ENCODE results near the gene TSPO2. TPM values are rescaled to one million over a fixed set of nuclear protein-coding genes. Genes with fewer than 3 reads are reported as not detected.

TSPO2 gene
- total RNA-seq, 1 experiment from 2014 or later = not detected

DNA sequence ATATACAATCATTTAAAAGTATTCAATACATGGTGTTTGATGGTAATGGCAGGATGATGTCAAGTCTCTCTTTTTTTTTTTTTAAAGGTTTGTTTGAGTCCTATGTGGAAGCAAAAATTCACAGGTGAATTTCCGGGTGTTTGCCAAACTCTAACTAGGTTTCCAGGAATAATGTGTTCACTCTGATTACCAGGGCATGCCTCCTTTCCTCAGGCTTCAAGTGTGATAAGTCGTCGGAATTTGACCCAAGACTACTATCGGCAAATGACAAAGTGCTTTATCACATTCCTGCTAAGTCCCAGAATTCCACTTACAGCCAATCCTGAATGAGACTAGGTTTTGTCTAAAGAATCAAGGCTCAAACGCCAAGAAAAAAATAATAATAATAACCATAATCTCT lies 22.6 kb downstream of the TSPO2 start:
- H3K27ac ChIP-seq (ENCODE audit: low read depth, low read length) = no peak overlapping the region

DNA sequence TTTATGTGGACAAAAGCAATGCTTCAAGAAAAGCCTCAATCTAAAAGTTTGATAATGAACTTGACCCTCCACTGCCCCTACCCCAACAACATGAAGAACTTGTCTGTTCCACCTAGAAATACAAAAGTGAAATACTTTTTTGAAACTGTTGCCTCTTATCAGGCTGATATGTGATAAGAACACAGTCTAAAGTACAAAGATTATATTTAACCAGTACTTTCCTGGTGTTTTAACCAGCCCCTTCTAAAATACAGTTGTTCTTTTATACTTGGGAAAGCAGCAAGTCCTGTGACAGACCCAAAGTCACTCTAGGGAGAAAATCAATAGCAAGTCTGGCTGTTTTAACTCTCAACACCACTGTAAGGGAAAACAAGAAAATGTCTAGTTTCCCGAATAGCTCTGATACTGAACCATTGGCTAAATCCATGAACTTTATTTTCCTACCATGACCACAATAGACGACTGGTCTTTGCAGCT lies 23.3 kb downstream of the TSPO2 start:
- POLR2A ChIA-PET = no interaction called here
- Histone ChIP-seq H3K4me1 (ENCODE audit: control insufficient read depth in 1 of 2, insufficient read depth in 2 of 2, low read length in 2 of 2) (no peaks in the 10 kb centered on the region; a peak in 1 of 4 replicates), H3K4me2 (ENCODE audit: low read length) (no peak overlapping the region), H3K36me3 (ENCODE audit: control insufficient read depth in 1 of 2, insufficient read depth in 2 of 2, low read length in 2 of 2) (peaks cover 0 to 10% of the 10 kb centered on the region in 2 experiments; a peak in 2 of 4 replicates), H3K27ac (ENCODE audit: low read depth, low read length) (no peak overlapping the region), H3K79me2 (ENCODE audit: insufficient read depth, low read length) (peaks cover 2% of the 10 kb centered on the region; the same call in 1 of the 2 replicates), H3K9ac (ENCODE audit: low read length) (no peak overlapping the region), H3K9me3 (ENCODE audit: control insufficient read depth in 1 of 2, insufficient read depth in 1 of 2, low read depth in 1 of 2, low read length in 2 of 2) (no peaks in the 10 kb centered on the region), H3K27me3 (ENCODE audit: insufficient read depth, low read length) (no peaks in the 10 kb centered on the region), H3K4me3 (replicated peaks in 1 of 2; ENCODE audit: low read depth in 1 of 2, low read length in 2 of 2) (no peak overlapping the region), H3K9me2 (ENCODE audit: insufficient read depth) (no peaks in the 10 kb centered on the region), H2AFZ (ENCODE audit: low read depth, low read length, poor library complexity, severe bottlenecking) (no peak overlapping the region), H4K20me1 (ENCODE audit: insufficient read depth) (no peaks in the 10 kb centered on the region)
- DNase-seq (ENCODE audit: low read depth, low spot score) (no peak), ATAC-seq (no peak)
- RAD21 ChIA-PET (ENCODE audit: low non-redundant PET in 1 of 2, low total read pairs in 2 of 2, uncharacterized antibody in 2 of 2, unreplicated experiment in 2 of 2) = no interaction called here
- CTCF ChIA-PET = no interaction called here
- TF ChIP-seq ZFX (IDR thresholded peaks at IDR 0.05) (no peak), CEBPB (IDR thresholded peaks at IDR 0.05; ENCODE audit: low read depth) (no peak), SIN3A (IDR thresholded peaks at IDR 0.05; ENCODE audit: low read depth) (no peak)
- TF ChIP-seq, protein P1, sequence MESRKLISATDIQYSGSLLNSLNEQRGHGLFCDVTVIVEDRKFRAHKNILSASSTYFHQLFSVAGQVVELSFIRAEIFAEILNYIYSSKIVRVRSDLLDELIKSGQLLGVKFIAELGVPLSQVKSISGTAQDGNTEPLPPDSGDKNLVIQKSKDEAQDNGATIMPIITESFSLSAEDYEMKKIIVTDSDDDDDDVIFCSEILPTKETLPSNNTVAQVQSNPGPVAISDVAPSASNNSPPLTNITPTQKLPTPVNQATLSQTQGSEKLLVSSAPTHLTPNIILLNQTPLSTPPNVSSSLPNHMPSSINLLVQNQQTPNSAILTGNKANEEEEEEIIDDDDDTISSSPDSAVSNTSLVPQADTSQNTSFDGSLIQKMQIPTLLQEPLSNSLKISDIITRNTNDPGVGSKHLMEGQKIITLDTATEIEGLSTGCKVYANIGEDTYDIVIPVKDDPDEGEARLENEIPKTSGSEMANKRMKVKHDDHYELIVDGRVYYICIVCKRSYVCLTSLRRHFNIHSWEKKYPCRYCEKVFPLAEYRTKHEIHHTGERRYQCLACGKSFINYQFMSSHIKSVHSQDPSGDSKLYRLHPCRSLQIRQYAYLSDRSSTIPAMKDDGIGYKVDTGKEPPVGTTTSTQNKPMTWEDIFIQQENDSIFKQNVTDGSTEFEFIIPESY (IDR thresholded peaks at IDR 0.05; ENCODE audit: extremely low read depth, insufficient replicate concordance, low read length) = no peak
- TF ChIP-seq, protein P2, sequence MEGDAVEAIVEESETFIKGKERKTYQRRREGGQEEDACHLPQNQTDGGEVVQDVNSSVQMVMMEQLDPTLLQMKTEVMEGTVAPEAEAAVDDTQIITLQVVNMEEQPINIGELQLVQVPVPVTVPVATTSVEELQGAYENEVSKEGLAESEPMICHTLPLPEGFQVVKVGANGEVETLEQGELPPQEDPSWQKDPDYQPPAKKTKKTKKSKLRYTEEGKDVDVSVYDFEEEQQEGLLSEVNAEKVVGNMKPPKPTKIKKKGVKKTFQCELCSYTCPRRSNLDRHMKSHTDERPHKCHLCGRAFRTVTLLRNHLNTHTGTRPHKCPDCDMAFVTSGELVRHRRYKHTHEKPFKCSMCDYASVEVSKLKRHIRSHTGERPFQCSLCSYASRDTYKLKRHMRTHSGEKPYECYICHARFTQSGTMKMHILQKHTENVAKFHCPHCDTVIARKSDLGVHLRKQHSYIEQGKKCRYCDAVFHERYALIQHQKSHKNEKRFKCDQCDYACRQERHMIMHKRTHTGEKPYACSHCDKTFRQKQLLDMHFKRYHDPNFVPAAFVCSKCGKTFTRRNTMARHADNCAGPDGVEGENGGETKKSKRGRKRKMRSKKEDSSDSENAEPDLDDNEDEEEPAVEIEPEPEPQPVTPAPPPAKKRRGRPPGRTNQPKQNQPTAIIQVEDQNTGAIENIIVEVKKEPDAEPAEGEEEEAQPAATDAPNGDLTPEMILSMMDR (IDR thresholded peaks at IDR 0.05 in 2 of 3, conservative IDR thresholded peaks at IDR 0.05 in 1 of 3; ENCODE audit: borderline replicate concordance in 1 of 3, insufficient read depth in 1 of 3, low read depth in 2 of 3, low read length in 2 of 3) = no peak
- no TSS peak for BruUV-seq (replicated peaks)
- intact Hi-C loops (cut with micrococcal nuclease) = loop anchor here (5.0 kb wide), 1 partner anchor 1718 kb away; no protein-coding TSS in a partner anchor

More for the DNA sequence above, 22.6 kb downstream of the TSPO2 start:
- intact Hi-C loops (cut with micrococcal nuclease) = loop anchor here (5.0 kb wide), 1 partner anchor 1718 kb away; no protein-coding TSS in a partner anchor
- RAD21 ChIA-PET (ENCODE audit: low non-redundant PET in 1 of 2, low total read pairs in 2 of 2, uncharacterized antibody in 2 of 2, unreplicated experiment in 2 of 2) = no interaction called here
- DNase-seq (ENCODE audit: low read depth, low spot score) (no peak), ATAC-seq (no peak)
- H3K4me1 ChIP-seq (ENCODE audit: control insufficient read depth in 1 of 2, insufficient read depth in 2 of 2, low read length in 2 of 2) = peaks cover 0 to 4% of the 10 kb centered on the region in 2 experiments; a peak in 1 of 4 replicates
- no peak overlapping the region for H3K9ac ChIP-seq (ENCODE audit: low read length)
- POLR2A ChIA-PET = no interaction called here
- H3K4me3 ChIP-seq (replicated peaks in 1 of 2; ENCODE audit: low read depth in 1 of 2, low read length in 2 of 2) = no peak overlapping the region
- H2AFZ ChIP-seq (ENCODE audit: low read depth, low read length, poor library complexity, severe bottlenecking) = no peak overlapping the region
- no peaks in the 10 kb centered on the region for H3K27me3 ChIP-seq (ENCODE audit: insufficient read depth, low read length)
- no peaks in the 10 kb centered on the region for H4K20me1 ChIP-seq (ENCODE audit: insufficient read depth)
- H3K9me3 ChIP-seq (ENCODE audit: control insufficient read depth in 1 of 2, insufficient read depth in 1 of 2, low read depth in 1 of 2, low read length in 2 of 2) = no peaks in the 10 kb centered on the region
- H3K4me2 ChIP-seq (ENCODE audit: low read length) = no peak overlapping the region
- BruUV-seq (replicated peaks) = no TSS peak
- H3K9me2 ChIP-seq (ENCODE audit: insufficient read depth) = no peaks in the 10 kb centered on the region
- CTCF ChIA-PET = no interaction called here
- TF ChIP-seq JUND (IDR thresholded peaks at IDR 0.05) (no peak), EZH2 (IDR thresholded peaks at IDR 0.05) (no peak), ZFX (IDR thresholded peaks at IDR 0.05) (no peak), FOSL1 (IDR thresholded peaks at IDR 0.05; ENCODE audit: low read depth) (no peak), SRF (IDR thresholded peaks at IDR 0.05; ENCODE audit: low read depth) (no peak), YY1 (IDR thresholded peaks at IDR 0.05; ENCODE audit: extremely low read depth, insufficient replicate concordance, low read depth, low read length) (no peak), POLR2A (IDR thresholded peaks at IDR 0.05; ENCODE audit: borderline replicate concordance, extremely low read depth, insufficient read depth, insufficient read length) (no peak)
- TF ChIP-seq, protein P3, sequence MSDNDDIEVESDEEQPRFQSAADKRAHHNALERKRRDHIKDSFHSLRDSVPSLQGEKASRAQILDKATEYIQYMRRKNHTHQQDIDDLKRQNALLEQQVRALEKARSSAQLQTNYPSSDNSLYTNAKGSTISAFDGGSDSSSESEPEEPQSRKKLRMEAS (IDR thresholded peaks at IDR 0.05) = no peak
- H3K79me2 ChIP-seq (ENCODE audit: insufficient read depth, low read length) = no peaks in the 10 kb centered on the region
- H3K36me3 ChIP-seq (ENCODE audit: control insufficient read depth in 1 of 2, insufficient read depth in 2 of 2, low read length in 2 of 2) = peaks cover 0 to 10% of the 10 kb centered on the region in 2 experiments; a peak in 2 of 4 replicates
